ENCODE data around the gene XPO6.
"Not testable (repeated sequence)": the region's sequence is repeated elsewhere in the genome, so short reads cannot be mapped to it uniquely, and the experiment has no call there.

XPO6 gene

GRCh38 chr16:28211758-28212531 lies at the start of gene XPO6:
TSS of gene XPO6 (minus strand) at chr16:28211965. CDS start at chr16:28211368, 597 bp downstream.
- Histone ChIP-seq H3K36me3 (ENCODE audit: insufficient read depth, low read length) (peaks cover 25% of the 10 kb centered on the region), H3K27me3 (ENCODE audit: insufficient read depth, low read length) (no peaks in the 10 kb centered on the region), H2AFZ (ENCODE audit: low read depth, low read length) (peak within 1 kb of the TSS; percentile 99), H3K9me3 (ENCODE audit: low read length) (no peaks in the 10 kb centered on the region), H3K4me3 (ENCODE audit: low read length) (peak within 1 kb of the TSS; percentile 93), H3K4me1 (ENCODE audit: insufficient read depth, low read length) (peaks cover 23% of the 10 kb centered on the region)

GRCh38 chr16:28260193-28260592 lies 48.4 kb upstream of the XPO6 start:
- Histone ChIP-seq H3K27me3 (ENCODE audit: insufficient read depth, low read length) (peaks cover 24% of the 10 kb centered on the region), H2AFZ (ENCODE audit: low read depth, low read length) (no peak overlapping the region), H3K4me3 (ENCODE audit: low read length) (no peak overlapping the region), H3K36me3 (ENCODE audit: insufficient read depth, low read length) (no peaks in the 10 kb centered on the region), H3K4me1 (ENCODE audit: insufficient read depth, low read length) (peaks cover 23% of the 10 kb centered on the region), H3K9me3 (ENCODE audit: low read length) (no peaks in the 10 kb centered on the region)

GRCh38 chr16:28259781-28260150 lies 48.0 kb upstream of the XPO6 start:
- Histone ChIP-seq H3K36me3 (ENCODE audit: insufficient read depth, low read length) (no peaks in the 10 kb centered on the region), H2AFZ (ENCODE audit: low read depth, low read length) (no peak overlapping the region), H3K27me3 (ENCODE audit: insufficient read depth, low read length) (peaks cover 29% of the 10 kb centered on the region), H3K4me1 (ENCODE audit: insufficient read depth, low read length) (peaks cover 23% of the 10 kb centered on the region), H3K9me3 (ENCODE audit: low read length) (no peaks in the 10 kb centered on the region), H3K4me3 (ENCODE audit: low read length) (no peak overlapping the region)

- Histone ChIP-seq H3K9me3 (ENCODE audit: low read length) (no peaks in the 10 kb centered on the region), H3K4me1 (ENCODE audit: insufficient read depth, low read length) (peaks cover 23% of the 10 kb centered on the region), H2AFZ (ENCODE audit: low read depth, low read length) (no peak overlapping the region), H3K36me3 (ENCODE audit: insufficient read depth, low read length) (no peaks in the 10 kb centered on the region), H3K27me3 (ENCODE audit: insufficient read depth, low read length) (peaks cover 30% of the 10 kb centered on the region), H3K4me3 (ENCODE audit: low read length) (no peak overlapping the region)
Observed at GRCh38 chr16:28259091-28259780, 47.5 kb upstream of the XPO6 start.

GRCh38 chr16:28258567-28258966 lies 46.8 kb upstream of the XPO6 start:
- Histone ChIP-seq H2AFZ (ENCODE audit: low read depth, low read length) (no peak overlapping the region), H3K9me3 (ENCODE audit: low read length) (no peaks in the 10 kb centered on the region), H3K4me3 (ENCODE audit: low read length) (no peak overlapping the region), H3K36me3 (ENCODE audit: insufficient read depth, low read length) (no peaks in the 10 kb centered on the region), H3K4me1 (ENCODE audit: insufficient read depth, low read length) (peaks cover 23% of the 10 kb centered on the region), H3K27me3 (ENCODE audit: insufficient read depth, low read length) (peaks cover 30% of the 10 kb centered on the region)

- Histone ChIP-seq H3K9me3 (ENCODE audit: low read length) (no peaks in the 10 kb centered on the region), H3K27me3 (ENCODE audit: insufficient read depth, low read length) (peaks cover 30% of the 10 kb centered on the region), H3K4me1 (ENCODE audit: insufficient read depth, low read length) (peaks cover 17% of the 10 kb centered on the region), H2AFZ (ENCODE audit: low read depth, low read length) (no peak overlapping the region), H3K36me3 (ENCODE audit: insufficient read depth, low read length) (no peaks in the 10 kb centered on the region), H3K4me3 (ENCODE audit: low read length) (no peak overlapping the region)
Observed at GRCh38 chr16:28257256-28257655, 45.5 kb upstream of the XPO6 start.

GRCh38 chr16:28255838-28256237 lies 44.1 kb upstream of the XPO6 start:
- Histone ChIP-seq H2AFZ (ENCODE audit: low read depth, low read length) (no peak overlapping the region), H3K4me3 (ENCODE audit: low read length) (no peak overlapping the region), H3K27me3 (ENCODE audit: insufficient read depth, low read length) (peaks cover 30% of the 10 kb centered on the region), H3K9me3 (ENCODE audit: low read length) (no peaks in the 10 kb centered on the region), H3K4me1 (ENCODE audit: insufficient read depth, low read length) (peaks cover 12% of the 10 kb centered on the region), H3K36me3 (ENCODE audit: insufficient read depth, low read length) (no peaks in the 10 kb centered on the region)

GRCh38 chr16:28254158-28254557 lies 42.4 kb upstream of the XPO6 start:
- no peak overlapping the region for H2AFZ ChIP-seq (ENCODE audit: low read depth, low read length)
- H3K4me3 ChIP-seq (ENCODE audit: low read length), result no peak overlapping the region

GRCh38 chr16:28250999-28251398 lies 39.2 kb upstream of the XPO6 start:
- Histone ChIP-seq H3K27me3 (ENCODE audit: insufficient read depth, low read length) (peaks cover 9% of the 10 kb centered on the region), H3K9me3 (ENCODE audit: low read length) (no peaks in the 10 kb centered on the region), H3K4me3 (ENCODE audit: low read length) (no peak overlapping the region), H2AFZ (ENCODE audit: low read depth, low read length) (no peak overlapping the region), H3K4me1 (ENCODE audit: insufficient read depth, low read length) (peaks cover 6% of the 10 kb centered on the region), H3K36me3 (ENCODE audit: insufficient read depth, low read length) (no peaks in the 10 kb centered on the region)

More at GRCh38 chr16:28254158-28254557, 42.4 kb upstream of the XPO6 start:
- Histone ChIP-seq H3K27me3 (ENCODE audit: insufficient read depth, low read length) (peaks cover 28% of the 10 kb centered on the region), H3K4me1 (ENCODE audit: insufficient read depth, low read length) (peaks cover 12% of the 10 kb centered on the region), H3K36me3 (ENCODE audit: insufficient read depth, low read length) (no peaks in the 10 kb centered on the region), H3K9me3 (ENCODE audit: low read length) (no peaks in the 10 kb centered on the region)

GRCh38 chr16:28249483-28249882 lies 37.7 kb upstream of the XPO6 start:
- not testable (repeated sequence) for H3K36me3 ChIP-seq (ENCODE audit: insufficient read depth, low read length); H2AFZ ChIP-seq (ENCODE audit: low read depth, low read length); H3K4me1 ChIP-seq (ENCODE audit: insufficient read depth, low read length); H3K4me3 ChIP-seq (ENCODE audit: low read length); H3K27me3 ChIP-seq (ENCODE audit: insufficient read depth, low read length); H3K9me3 ChIP-seq (ENCODE audit: low read length)

GRCh38 chr16:28241924-28242323 lies 30.2 kb upstream of the XPO6 start:
- Histone ChIP-seq H3K4me1 (ENCODE audit: insufficient read depth, low read length) (no peaks in the 10 kb centered on the region), H3K9me3 (ENCODE audit: low read length) (peaks cover 11% of the 10 kb centered on the region), H3K27me3 (ENCODE audit: insufficient read depth, low read length) (no peaks in the 10 kb centered on the region), H2AFZ (ENCODE audit: low read depth, low read length) (no peak overlapping the region), H3K36me3 (ENCODE audit: insufficient read depth, low read length) (no peaks in the 10 kb centered on the region), H3K4me3 (ENCODE audit: low read length) (no peak overlapping the region)

GRCh38 chr16:28237754-28238357 lies 26.1 kb upstream of the XPO6 start:
- H3K4me1 ChIP-seq (ENCODE audit: insufficient read depth, low read length), result no peaks in the 10 kb centered on the region
- no peaks in the 10 kb centered on the region for H3K27me3 ChIP-seq (ENCODE audit: insufficient read depth, low read length)
- H2AFZ ChIP-seq (ENCODE audit: low read depth, low read length), result no peak overlapping the region
- no peak overlapping the region for H3K4me3 ChIP-seq (ENCODE audit: low read length)
- no peaks in the 10 kb centered on the region for H3K36me3 ChIP-seq (ENCODE audit: insufficient read depth, low read length)
- H3K9me3 ChIP-seq (ENCODE audit: low read length), result peaks cover 11% of the 10 kb centered on the region

- no peaks in the 10 kb centered on the region for H3K36me3 ChIP-seq (ENCODE audit: insufficient read depth, low read length)
- no peak overlapping the region for H3K4me3 ChIP-seq (ENCODE audit: low read length)
- no peaks in the 10 kb centered on the region for H3K9me3 ChIP-seq (ENCODE audit: low read length)
- H3K4me1 ChIP-seq (ENCODE audit: insufficient read depth, low read length), result no peaks in the 10 kb centered on the region
- no peaks in the 10 kb centered on the region for H3K27me3 ChIP-seq (ENCODE audit: insufficient read depth, low read length)
- H2AFZ ChIP-seq (ENCODE audit: low read depth, low read length), result no peak overlapping the region
Observed at GRCh38 chr16:28231763-28232162, 20.0 kb upstream of the XPO6 start.
